Astrocyte (in vitro differentiated cells and primary cell): ENCODE data around the gene TPT1. TPM values are rescaled to one million over a fixed set of nuclear protein-coding genes. Genes with fewer than 3 reads are reported as not detected.

ENCODE experiments used
- DNase-seq: peaks from one replicate; pipeline ENCODE4 v3.0.0-alpha.2; 2010; ENCODE audit warnings: low read depth
- FAIRE-seq: peaks from 2 replicates; lab custom pipeline; 2011; peaks lifted over from hg19 to GRCh38; lab: Jason Lieb, UNC
- H2AFZ ChIP-seq: 2 replicates; pipeline ENCODE4 v1.6.0; 2012; ENCODE audit warnings: low read depth, low read length, inconsistent platforms
- H3K27ac ChIP-seq: 2 replicates; pipeline ENCODE4 v1.5.1; 2011; ENCODE audit warnings: low read depth, low read length, inconsistent platforms
- H3K27me3 ChIP-seq: 2 replicates; pipeline ENCODE4 v1.6.0; 2011; ENCODE audit warnings: low read length, inconsistent platforms; ENCODE audit not compliant: insufficient read depth
- H3K36me3 ChIP-seq: 2 replicates; pipeline ENCODE4 v1.5.1; 2011; ENCODE audit warnings: low read length, inconsistent platforms; ENCODE audit not compliant: insufficient read depth
- H3K4me1 ChIP-seq: 2 replicates; pipeline ENCODE4 v1.5.1; 2011; ENCODE audit warnings: low read length, inconsistent platforms; ENCODE audit not compliant: insufficient read depth
- H3K4me2 ChIP-seq: 2 replicates; pipeline ENCODE4 v1.6.0; 2012; ENCODE audit warnings: low read length, inconsistent platforms
- H3K4me3 ChIP-seq: 2 replicates; pipeline ENCODE4 v1.5.1; 2011; ENCODE audit warnings: low read depth, mild to moderate bottlenecking, low read length, inconsistent platforms; ENCODE audit not compliant: insufficient read depth
- H3K79me2 ChIP-seq: 2 replicates; pipeline ENCODE4 v1.6.0; 2012; ENCODE audit warnings: mild to moderate bottlenecking, low read length, inconsistent platforms; ENCODE audit not compliant: insufficient read depth
- H3K9ac ChIP-seq: 2 replicates; pipeline ENCODE4 v1.6.0; 2012; ENCODE audit warnings: mild to moderate bottlenecking, low read length, inconsistent platforms
- H3K9me3 ChIP-seq: 2 replicates; pipeline ENCODE4 v1.5.1; 2012; ENCODE audit warnings: low read depth, mild to moderate bottlenecking, low read length, inconsistent platforms; ENCODE audit not compliant: insufficient read depth
- H4K20me1 ChIP-seq: 2 replicates; pipeline ENCODE4 v1.6.0; 2012; ENCODE audit warnings: low read length, inconsistent platforms; ENCODE audit not compliant: insufficient read depth
- H3K27ac Mint-ChIP-seq: one replicate; pipeline ENCODE4 v1.8.0; 2021; ENCODE audit warnings: mild to moderate bottlenecking, mixed read lengths; ENCODE audit not compliant: unreplicated experiment
- H3K27me3 Mint-ChIP-seq: one replicate; pipeline ENCODE4 v1.8.0; 2021; ENCODE audit warnings: low read depth, mixed read lengths; ENCODE audit not compliant: unreplicated experiment
- H3K36me3 Mint-ChIP-seq: one replicate; pipeline ENCODE4 v1.8.0; 2021; ENCODE audit warnings: low read depth, mixed read lengths; ENCODE audit not compliant: unreplicated experiment
- H3K4me1 Mint-ChIP-seq: one replicate; pipeline ENCODE4 v1.8.0; 2021; ENCODE audit warnings: low read depth, mixed read lengths; ENCODE audit not compliant: unreplicated experiment
- H3K4me3 Mint-ChIP-seq: one replicate; pipeline ENCODE4 v1.8.0; 2021; ENCODE audit warnings: mild to moderate bottlenecking, moderate library complexity, mixed read lengths; ENCODE audit not compliant: unreplicated experiment
- H3K9me3 Mint-ChIP-seq: one replicate; pipeline ENCODE4 v1.8.0; 2021; ENCODE audit warnings: mild to moderate bottlenecking, mixed read lengths; ENCODE audit not compliant: unreplicated experiment
- EZH2 ChIP-seq: IDR thresholded peaks from 2 replicates; pipeline ENCODE4 v1.6.1; 2012; ENCODE audit warnings: mild to moderate bottlenecking, low read length, inconsistent platforms; ENCODE audit not compliant: insufficient read depth
- total RNA-seq: library from RNA; stranded (reverse); gene quantifications from 2 replicates; pipeline ENCODE4 v1.2.1, GENCODE V29; 2021
- TF ChIP-seq, protein P1 (sequence below): IDR thresholded peaks from 2 replicates; pipeline ENCODE4 v1.5.1; 2011; ENCODE audit warnings: low read depth, mild to moderate bottlenecking, inconsistent platforms, low read length, moderate library complexity; ENCODE audit not compliant: insufficient read depth

The TPT1 gene
- total RNA-seq, 1 donor from 2014 or later: 2,540 TPM

DNA sequence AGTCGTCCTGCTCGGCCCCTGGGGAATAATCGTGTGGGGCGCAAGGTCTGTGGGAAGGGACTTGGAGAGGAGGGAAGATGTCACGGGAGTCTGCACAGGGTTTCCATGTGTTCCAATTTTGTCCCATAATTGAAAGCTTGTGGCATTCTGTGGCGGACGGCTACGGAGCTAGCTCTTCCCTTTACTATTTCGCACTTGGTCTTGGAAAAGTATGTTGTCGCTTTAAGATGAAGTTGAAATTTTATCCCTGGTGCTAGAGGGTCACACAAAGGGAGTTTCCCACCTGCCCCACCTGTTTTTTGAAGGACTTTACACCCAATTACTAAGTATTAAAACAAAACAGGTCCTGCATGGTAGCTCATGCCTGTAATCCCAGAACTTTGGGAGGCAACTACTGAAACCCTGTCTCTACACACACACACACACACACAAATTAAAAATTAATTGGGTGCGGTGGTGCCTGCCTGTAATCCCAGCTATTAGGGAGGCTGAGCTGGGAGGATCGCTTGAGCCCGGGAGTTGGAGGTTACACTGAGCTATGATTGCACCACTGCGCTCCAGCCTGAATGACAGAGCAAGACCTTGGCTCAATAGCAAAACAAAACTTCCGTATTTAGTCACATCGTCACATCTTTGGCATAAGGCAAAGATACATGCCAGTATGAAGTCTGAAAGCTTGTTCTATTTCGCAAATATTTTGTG is 967 bp upstream of the TPT1 start:
- peak overlapping the region; percentile 85 for H3K4me3 ChIP-seq
- peak overlapping the region; percentile 95 for H2AFZ ChIP-seq
- FAIRE-seq: no peak
- TF ChIP-seq, protein P1, sequence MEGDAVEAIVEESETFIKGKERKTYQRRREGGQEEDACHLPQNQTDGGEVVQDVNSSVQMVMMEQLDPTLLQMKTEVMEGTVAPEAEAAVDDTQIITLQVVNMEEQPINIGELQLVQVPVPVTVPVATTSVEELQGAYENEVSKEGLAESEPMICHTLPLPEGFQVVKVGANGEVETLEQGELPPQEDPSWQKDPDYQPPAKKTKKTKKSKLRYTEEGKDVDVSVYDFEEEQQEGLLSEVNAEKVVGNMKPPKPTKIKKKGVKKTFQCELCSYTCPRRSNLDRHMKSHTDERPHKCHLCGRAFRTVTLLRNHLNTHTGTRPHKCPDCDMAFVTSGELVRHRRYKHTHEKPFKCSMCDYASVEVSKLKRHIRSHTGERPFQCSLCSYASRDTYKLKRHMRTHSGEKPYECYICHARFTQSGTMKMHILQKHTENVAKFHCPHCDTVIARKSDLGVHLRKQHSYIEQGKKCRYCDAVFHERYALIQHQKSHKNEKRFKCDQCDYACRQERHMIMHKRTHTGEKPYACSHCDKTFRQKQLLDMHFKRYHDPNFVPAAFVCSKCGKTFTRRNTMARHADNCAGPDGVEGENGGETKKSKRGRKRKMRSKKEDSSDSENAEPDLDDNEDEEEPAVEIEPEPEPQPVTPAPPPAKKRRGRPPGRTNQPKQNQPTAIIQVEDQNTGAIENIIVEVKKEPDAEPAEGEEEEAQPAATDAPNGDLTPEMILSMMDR: no peak
- no peak for TF ChIP-seq EZH2
- H3K79me2 ChIP-seq: peaks cover 58% of the 10 kb centered on the region
- Mint-ChIP-seq H3K36me3 (peaks cover 22% of the 10 kb centered on the region), H3K27me3 (no peaks in the 10 kb centered on the region), H3K27ac (peak overlapping the region; percentile 100), H3K4me1 (peaks cover 23% of the 10 kb centered on the region), H3K9me3 (no peaks in the 10 kb centered on the region), H3K4me3 (peak overlapping the region; percentile 97)
- H3K36me3 ChIP-seq: peaks cover 35% of the 10 kb centered on the region
- DNase-seq: no peak
- peaks cover 40% of the 10 kb centered on the region for H4K20me1 ChIP-seq
- H3K27me3 ChIP-seq: no peaks in the 10 kb centered on the region
- peak overlapping the region; percentile 97 for H3K9ac ChIP-seq
- H3K27ac ChIP-seq: peak overlapping the region; percentile 90
- H3K4me1 ChIP-seq: peaks cover 18% of the 10 kb centered on the region
- H3K9me3 ChIP-seq: no peaks in the 10 kb centered on the region
- H3K4me2 ChIP-seq: peak overlapping the region; percentile 90

DNA sequence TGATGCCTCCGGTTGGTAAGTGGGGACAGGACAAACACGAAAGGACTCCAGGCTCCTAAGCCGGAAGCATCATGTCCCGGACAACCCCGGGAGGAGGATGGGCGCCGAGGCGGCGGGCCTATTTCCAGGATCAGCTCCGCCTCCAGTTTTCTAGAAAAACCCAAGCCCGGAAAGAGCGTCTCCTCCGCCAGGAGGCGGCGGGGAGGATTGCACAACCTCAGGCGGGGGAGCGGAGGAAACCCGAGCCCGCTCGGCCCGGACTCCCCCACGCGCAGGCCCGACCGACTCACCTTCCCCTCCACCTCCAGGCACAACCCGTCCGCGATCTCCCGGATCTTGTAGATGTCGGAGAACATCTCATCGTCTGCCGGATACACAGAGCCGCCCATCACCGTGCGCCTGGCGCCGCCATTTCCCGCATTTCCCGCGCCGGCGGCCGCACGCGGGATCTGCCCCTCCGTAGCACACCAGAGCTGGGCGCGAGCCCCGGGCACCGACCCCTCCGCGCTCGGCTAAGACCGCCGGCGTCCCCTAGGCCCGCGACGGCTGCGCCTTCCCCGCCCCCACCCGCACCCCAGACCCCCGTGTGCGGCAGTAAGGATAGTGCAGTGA is 455 bp downstream of the TPT1 start:
- H3K79me2 ChIP-seq: peaks cover 72% of the 10 kb centered on the region
- peak overlapping the region; percentile 99 for H3K9ac ChIP-seq
- H3K27me3 ChIP-seq: no peaks in the 10 kb centered on the region
- H3K4me3 Mint-ChIP-seq: peak overlapping the region; percentile 94
- peaks cover 30% of the 10 kb centered on the region for H3K4me1 ChIP-seq
- peaks cover 48% of the 10 kb centered on the region for H3K36me3 ChIP-seq
- peak; percentile 78 for DNase-seq
- peak overlapping the region; percentile 100 for H3K27ac Mint-ChIP-seq
- H3K9me3 Mint-ChIP-seq: no peaks in the 10 kb centered on the region
- H3K4me1 Mint-ChIP-seq: peaks cover 34% of the 10 kb centered on the region
- peak overlapping the region; percentile 98 for H3K27ac ChIP-seq
- no peaks in the 10 kb centered on the region for H3K9me3 ChIP-seq
- H2AFZ ChIP-seq: no peak overlapping the region
- no peak for FAIRE-seq
- H3K27me3 Mint-ChIP-seq: no peaks in the 10 kb centered on the region
- TF ChIP-seq, protein P1: peak; percentile 28
- no peak for TF ChIP-seq EZH2
- H3K36me3 Mint-ChIP-seq: peaks cover 30% of the 10 kb centered on the region
- H3K4me2 ChIP-seq: peak overlapping the region; percentile 87
- peak overlapping the region; percentile 97 for H3K4me3 ChIP-seq
- peaks cover 52% of the 10 kb centered on the region for H4K20me1 ChIP-seq
